ENCODE data around the gene TPCN2. TPM values are rescaled to one million over a fixed set of nuclear protein-coding genes. Genes with fewer than 3 reads are reported as not detected.
A peak's percentile ranks its signal among the peaks of the same experiment; 100 is the strongest.

Gene TPCN2
- total RNA-seq, 1 donor from 2014 or later: 7.9 TPM

DNA sequence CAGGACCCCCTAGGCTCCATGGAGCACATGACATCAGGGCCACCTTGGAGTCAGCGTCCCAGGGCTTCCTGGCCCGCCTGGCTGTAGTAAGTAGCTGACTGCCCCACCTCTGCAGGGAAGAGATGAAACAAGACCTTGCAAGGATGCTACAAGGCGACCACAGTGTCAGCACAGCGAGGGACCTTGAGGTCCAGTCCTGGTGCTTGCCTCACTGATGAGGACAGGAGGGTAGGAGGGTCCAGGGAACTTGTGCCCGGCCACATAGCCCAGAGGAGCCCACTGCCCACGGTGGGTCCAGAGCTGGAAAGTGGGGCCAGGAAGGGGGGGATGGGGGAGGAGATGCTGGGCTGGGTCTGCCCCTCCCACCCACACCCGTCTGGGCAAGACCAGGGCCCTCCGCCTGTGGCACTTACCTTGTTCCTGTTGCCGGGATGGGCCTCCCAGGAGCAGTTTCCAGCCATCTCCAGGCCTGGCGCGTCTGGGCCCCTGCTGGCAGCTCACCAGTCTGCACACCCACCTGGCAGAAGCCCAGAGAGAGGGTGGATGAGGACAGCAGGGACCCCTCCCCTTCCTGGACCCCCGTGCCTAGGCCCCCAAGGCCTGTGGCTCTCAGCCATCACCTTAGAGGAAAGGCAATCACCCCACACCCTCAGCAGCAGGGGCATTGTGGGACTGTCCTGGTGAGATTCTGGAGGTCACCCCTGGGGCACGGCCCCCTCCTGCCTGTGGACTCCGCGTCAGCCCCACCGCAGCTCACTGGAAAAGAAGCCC is 39.1 kb upstream of the TPCN2 start:
- DNase-seq: no peak
- ATAC-seq: no peak
- intact Hi-C loops (cut with micrococcal nuclease): no loop called here

GRCh38 chr11:69010361-69010891 is 38.3 kb upstream of the TPCN2 start:
- peak; percentile 2 for ATAC-seq
- no peak for DNase-seq
- intact Hi-C loops (cut with micrococcal nuclease): no loop called here

GRCh38 chr11:69010964-69011623 is 37.6 kb upstream of the TPCN2 start:
- ATAC-seq (peak; percentile 62), DNase-seq (peak; percentile 82)
- intact Hi-C loops (cut with micrococcal nuclease): no loop called here

DNA sequence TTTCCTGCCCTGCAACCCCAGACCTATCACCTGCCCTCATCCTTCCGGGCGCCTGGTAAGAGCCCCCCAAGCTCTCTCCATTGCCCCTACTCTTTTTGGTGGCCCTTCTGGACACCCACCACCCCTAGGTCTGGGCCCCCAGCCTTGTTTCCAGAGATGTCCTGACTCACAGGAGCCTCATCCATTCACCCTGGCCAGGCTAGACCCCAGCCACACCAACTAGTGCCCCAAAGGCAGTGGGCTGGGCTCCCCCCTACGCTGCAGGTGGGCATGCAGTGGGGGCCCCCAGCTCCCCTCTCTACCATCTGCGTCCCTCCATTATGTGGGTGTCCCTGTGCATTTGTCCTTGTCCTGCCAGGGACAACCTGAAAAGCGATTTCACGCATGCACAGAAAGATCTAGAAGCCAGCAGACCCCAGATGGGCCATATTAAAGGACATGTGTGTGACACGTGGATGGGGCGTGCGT is 37.1 kb upstream of the TPCN2 start:
- intact Hi-C loops (cut with micrococcal nuclease): no loop called here
- ATAC-seq: no peak
- no peak for DNase-seq

DNA sequence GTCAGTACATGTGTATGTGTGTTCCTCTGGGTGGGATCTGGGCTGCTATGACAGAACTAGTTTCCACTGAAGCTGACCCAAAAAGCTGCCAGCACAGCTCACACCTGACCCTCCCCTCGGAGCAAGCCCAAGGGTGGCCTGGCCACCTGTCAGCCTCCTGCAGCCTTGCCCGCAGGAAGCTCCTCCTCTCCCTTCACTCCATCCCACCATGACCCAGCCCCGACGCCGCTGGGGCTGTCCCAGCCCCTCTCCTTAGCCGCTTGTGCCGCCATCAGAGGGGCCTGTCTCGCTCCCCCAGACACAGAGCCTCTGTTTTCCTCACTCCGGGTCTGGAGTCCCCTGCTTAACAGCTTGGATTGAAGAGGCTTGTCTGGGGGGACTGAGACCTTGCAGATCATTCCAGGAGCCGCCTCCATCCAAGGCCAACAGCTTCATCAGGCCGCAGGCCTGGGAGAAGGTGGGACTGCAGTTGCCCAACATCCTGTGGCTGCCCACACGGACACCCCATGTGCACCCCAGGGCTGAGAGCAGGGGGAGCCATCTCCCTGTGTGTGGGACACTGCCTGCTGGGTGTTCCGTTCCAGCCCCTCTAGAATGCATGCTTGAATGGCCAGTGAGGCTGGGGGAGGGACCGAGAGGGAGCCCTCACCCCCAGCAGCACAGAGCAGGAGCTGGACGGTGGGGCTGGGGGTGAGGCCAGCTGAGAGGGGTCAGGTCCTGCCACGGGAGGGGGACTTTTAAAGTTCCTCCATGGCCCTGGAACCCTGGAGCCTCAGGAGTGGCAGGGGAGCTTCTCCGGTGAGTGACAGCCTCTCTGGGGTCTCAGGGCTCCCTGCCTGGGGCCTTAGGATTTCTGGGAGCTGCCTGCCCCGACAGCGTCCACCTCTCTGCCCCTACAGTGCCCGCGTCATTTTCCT is 36.4 kb upstream of the TPCN2 start:
- DNase-seq (peak; percentile 36), ATAC-seq (no peak)
- intact Hi-C loops (cut with micrococcal nuclease): no loop called here

- intact Hi-C loops (cut with micrococcal nuclease): no loop called here
- DNase-seq: peak; percentile 94
Observed at GRCh38 chr11:69013009-69013951, 35.5 kb upstream of the TPCN2 start, which contains the start of gene MRGPRF. Gene MRGPRF, minus strand, starts transcription at chr11:69013246. Its CDS starts 3,345 bp downstream, at chr11:69009901.

DNA sequence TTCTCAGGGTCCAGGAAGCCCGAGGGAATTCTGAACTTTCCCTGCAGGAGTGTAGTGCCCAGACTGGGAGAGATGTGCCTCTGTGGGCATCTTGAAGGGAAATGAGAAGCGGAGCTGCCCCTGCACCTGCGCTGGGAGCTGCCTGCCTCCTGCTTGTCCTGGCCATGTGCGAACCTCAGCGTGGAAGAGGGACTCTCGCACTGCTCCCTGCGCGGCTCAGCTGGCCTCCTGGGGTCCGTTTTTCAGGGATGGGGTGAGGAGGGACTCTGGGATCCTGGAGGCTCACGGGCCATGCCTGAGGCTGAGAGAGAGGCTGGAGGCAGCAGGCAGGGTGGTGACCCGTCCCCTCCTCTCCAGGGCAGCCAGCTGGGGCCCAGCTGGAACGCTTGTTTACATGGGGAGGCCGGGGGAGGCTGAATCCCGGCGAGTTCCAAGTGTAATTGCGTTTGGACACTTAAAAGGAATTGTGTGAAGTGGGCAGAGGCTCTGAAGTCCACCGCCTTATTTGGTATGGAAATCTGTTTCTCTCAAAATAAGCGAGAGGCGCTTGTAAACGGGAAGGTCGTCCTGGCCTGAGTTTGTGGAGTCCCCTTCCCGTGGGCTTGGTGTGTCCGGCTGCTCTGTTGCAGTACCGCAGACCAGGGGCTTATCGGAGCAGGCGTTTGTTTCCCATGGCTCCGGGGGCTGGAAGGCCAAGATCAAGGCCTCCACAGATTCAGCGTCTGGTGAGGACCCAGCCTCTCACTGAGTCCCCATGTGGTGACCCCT is 34.5 kb upstream of the TPCN2 start:
- peak; percentile 64 for ATAC-seq
- DNase-seq: peak; percentile 83
- intact Hi-C loops (cut with micrococcal nuclease): no loop called here

More at GRCh38 chr11:69013009-69013951, 35.5 kb upstream of the TPCN2 start, which contains the start of gene MRGPRF:
- peak; percentile 74 for ATAC-seq

DNA sequence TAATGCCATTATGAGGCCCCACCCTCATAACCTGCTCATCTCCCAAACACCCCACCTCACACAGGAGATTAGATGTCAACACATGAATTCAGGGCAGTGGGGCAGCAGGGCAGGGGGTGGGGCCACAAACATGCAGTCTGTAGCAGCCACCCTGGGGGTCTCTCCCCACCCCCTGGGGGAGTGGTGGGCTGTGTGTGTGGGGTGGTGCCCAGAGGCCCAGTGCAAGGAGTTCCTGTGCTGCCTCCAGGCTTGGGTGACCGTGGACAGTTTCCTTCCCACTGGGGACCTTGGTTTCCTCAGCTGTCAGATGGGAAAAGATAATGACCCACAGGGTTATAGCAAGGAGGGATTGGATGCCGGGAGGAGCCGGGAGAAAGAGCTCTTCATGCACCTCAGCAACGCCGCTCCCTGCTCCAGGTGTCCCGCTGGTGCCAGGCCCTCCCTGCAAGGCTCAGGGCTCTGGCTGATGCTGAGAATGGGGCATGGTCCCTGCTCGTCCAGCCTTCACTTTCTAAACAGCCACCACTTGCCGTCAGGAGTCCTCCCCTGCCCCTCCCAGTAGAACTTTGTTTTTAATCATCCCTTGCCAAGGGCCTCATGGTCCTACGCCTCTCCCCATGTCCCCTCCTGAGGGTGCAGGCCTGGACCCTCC is 33.7 kb upstream of the TPCN2 start:
- no peak for ATAC-seq
- no peak for DNase-seq
- intact Hi-C loops (cut with micrococcal nuclease): no loop called here

- DNase-seq (no peak), ATAC-seq (no peak)
- intact Hi-C loops (cut with micrococcal nuclease): no loop called here
Observed at GRCh38 chr11:69017951-69018350, 30.8 kb upstream of the TPCN2 start.

- DNase-seq: no peak
- no peak for ATAC-seq
- intact Hi-C loops (cut with micrococcal nuclease): no loop called here
Observed at GRCh38 chr11:69018924-69019323, 29.8 kb upstream of the TPCN2 start.

GRCh38 chr11:69022260-69022659 is 26.5 kb upstream of the TPCN2 start:
- intact Hi-C loops (cut with micrococcal nuclease): no loop called here
- DNase-seq (no peak), ATAC-seq (peak; percentile 39)

- DNase-seq: no peak
- intact Hi-C loops (cut with micrococcal nuclease): no loop called here
- no peak for ATAC-seq
Observed at GRCh38 chr11:69024509-69024908, 24.2 kb upstream of the TPCN2 start.

DNA sequence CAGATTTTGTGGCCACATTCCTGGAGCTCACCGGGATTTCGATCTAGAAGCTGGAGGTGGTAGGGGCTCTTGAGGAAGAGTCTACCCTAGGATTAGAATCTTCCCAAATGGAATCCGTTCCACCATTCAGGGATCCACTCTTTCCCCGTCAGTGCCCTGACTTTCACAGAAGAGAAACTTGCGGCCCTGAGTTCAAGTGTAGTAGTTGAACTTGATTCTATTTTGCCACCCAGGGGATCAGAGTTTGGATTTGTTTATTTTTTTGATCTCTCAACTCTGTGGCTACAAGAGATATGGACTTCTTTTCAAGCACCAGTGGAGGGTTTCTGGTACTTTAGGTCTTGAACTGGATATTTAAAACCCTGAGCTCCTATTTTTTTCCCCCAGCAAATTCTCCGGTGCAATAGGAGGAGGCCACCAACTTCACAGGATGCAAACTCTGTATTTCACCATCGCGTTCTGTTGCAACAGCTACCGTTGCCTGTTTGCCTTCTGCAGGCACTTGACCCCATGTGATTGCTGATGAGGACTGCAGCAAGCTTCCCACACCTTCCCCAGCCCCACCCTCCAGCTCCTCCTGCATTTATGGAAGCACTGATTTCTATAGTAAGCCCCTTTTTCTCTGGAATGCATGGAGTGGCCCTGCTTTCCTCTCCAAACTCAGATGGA is 20.9 kb upstream of the TPCN2 start:
- intact Hi-C loops (cut with micrococcal nuclease): no loop called here
- no peak for ATAC-seq
- no peak for DNase-seq

- no peak for ATAC-seq
- no peak for DNase-seq
- intact Hi-C loops (cut with micrococcal nuclease): no loop called here
Observed at GRCh38 chr11:69030301-69030700, 18.4 kb upstream of the TPCN2 start.

- intact Hi-C loops (cut with micrococcal nuclease): no loop called here
- no peak for ATAC-seq
- no peak for DNase-seq
Observed at GRCh38 chr11:69032833-69033232, 15.9 kb upstream of the TPCN2 start.

GRCh38 chr11:69033431-69033830 is 15.3 kb upstream of the TPCN2 start:
- intact Hi-C loops (cut with micrococcal nuclease): no loop called here
- no peak for DNase-seq
- no peak for ATAC-seq
